ENCODE data around the gene FOXP4. TPM values are rescaled to one million over a fixed set of nuclear protein-coding genes. Genes with fewer than 3 reads are reported as not detected.

The FOXP4 gene
- total RNA-seq, 1 donor from 2014 or later: 41.9 TPM

DNA sequence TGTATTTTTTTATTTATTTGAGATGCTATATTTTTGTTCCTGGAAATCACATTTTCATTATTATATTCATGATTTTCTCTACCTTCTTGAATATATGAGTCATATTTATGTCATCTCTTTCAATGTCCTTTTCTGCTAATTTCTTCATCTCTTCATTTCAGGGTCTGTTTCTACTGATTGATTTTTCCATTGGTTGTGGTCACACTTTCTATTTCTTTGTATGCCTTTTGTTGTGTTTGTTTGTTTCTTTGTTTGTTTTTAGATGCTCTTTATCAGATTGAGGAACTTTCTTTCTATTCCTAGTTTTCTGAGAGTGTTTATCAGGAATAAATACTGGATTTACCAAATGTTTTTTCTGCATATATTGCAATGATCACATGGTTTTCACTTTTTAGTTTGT lies 75.2 kb downstream of the FOXP4 start:
- no peak for FAIRE-seq
- peaks cover 3% of the 10 kb centered on the region for H3K27me3 Mint-ChIP-seq (ENCODE audit: low read depth, unreplicated experiment)

DNA sequence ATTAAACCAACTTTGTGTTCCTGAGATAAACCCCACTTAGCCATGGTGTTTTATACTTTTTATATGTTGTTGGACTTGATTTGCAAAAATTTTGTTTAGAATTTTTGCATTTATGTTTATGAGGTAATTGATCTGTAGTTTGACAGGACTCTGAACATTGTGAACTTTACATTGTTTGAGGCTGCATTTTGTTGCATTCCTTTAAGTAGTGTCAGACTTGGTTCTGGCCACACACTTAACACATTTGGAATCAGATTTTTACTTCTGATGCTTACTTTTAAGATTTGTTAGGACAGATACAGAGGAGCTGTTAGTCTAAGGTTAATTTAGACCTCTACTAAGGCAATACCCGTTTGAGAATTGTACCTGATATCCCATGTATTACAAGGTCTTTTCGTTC lies 75.6 kb downstream of the FOXP4 start:
- DNase-seq (ENCODE audit: low read depth): no peak
- Histone ChIP-seq H3K4me1 (ENCODE audit: insufficient read depth, low read length) (no peaks in the 10 kb centered on the region), H3K9me3 (ENCODE audit: insufficient read depth, low read depth, low read length) (no peaks in the 10 kb centered on the region), H3K27ac (ENCODE audit: low read depth, low read length) (no peak overlapping the region), H3K36me3 (ENCODE audit: insufficient read depth, low read length) (no peaks in the 10 kb centered on the region), H3K9ac (ENCODE audit: low read length) (no peak overlapping the region), H2AFZ (ENCODE audit: low read depth, low read length) (no peak overlapping the region), H3K27me3 (ENCODE audit: insufficient read depth, low read length) (peaks cover 2% of the 10 kb centered on the region), H3K4me2 (ENCODE audit: low read length) (no peak overlapping the region), H3K4me3 (ENCODE audit: insufficient read depth, low read depth, low read length) (no peak overlapping the region), H3K79me2 (ENCODE audit: insufficient read depth, low read length) (no peaks in the 10 kb centered on the region), H4K20me1 (ENCODE audit: insufficient read depth, low read length) (no peaks in the 10 kb centered on the region)
- H3K27ac Mint-ChIP-seq (ENCODE audit: unreplicated experiment): no peak overlapping the region
- FAIRE-seq: no peak
- no peak overlapping the region for H3K4me3 Mint-ChIP-seq (ENCODE audit: unreplicated experiment)
- H3K36me3 Mint-ChIP-seq (ENCODE audit: low read depth, unreplicated experiment): no peaks in the 10 kb centered on the region
- peaks cover 5% of the 10 kb centered on the region for H3K9me3 Mint-ChIP-seq (ENCODE audit: unreplicated experiment)
- no peak for TF ChIP-seq EZH2 (IDR thresholded peaks at IDR 0.05; ENCODE audit: insufficient read depth, low read length)
- TF ChIP-seq, protein P1, sequence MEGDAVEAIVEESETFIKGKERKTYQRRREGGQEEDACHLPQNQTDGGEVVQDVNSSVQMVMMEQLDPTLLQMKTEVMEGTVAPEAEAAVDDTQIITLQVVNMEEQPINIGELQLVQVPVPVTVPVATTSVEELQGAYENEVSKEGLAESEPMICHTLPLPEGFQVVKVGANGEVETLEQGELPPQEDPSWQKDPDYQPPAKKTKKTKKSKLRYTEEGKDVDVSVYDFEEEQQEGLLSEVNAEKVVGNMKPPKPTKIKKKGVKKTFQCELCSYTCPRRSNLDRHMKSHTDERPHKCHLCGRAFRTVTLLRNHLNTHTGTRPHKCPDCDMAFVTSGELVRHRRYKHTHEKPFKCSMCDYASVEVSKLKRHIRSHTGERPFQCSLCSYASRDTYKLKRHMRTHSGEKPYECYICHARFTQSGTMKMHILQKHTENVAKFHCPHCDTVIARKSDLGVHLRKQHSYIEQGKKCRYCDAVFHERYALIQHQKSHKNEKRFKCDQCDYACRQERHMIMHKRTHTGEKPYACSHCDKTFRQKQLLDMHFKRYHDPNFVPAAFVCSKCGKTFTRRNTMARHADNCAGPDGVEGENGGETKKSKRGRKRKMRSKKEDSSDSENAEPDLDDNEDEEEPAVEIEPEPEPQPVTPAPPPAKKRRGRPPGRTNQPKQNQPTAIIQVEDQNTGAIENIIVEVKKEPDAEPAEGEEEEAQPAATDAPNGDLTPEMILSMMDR (IDR thresholded peaks at IDR 0.05; ENCODE audit: insufficient read depth, low read depth, low read length): no peak
- peaks cover 18% of the 10 kb centered on the region for H3K4me1 Mint-ChIP-seq (ENCODE audit: low read depth, unreplicated experiment)
- peaks cover 3% of the 10 kb centered on the region for H3K27me3 Mint-ChIP-seq (ENCODE audit: low read depth, unreplicated experiment)

More for the DNA sequence above, 75.2 kb downstream of the FOXP4 start:
- H2AFZ ChIP-seq (ENCODE audit: low read depth, low read length): no peak overlapping the region
- Mint-ChIP-seq H3K27ac (ENCODE audit: unreplicated experiment) (no peak overlapping the region), H3K36me3 (ENCODE audit: low read depth, unreplicated experiment) (no peaks in the 10 kb centered on the region), H3K4me3 (ENCODE audit: unreplicated experiment) (peak overlapping the region; percentile 20), H3K9me3 (ENCODE audit: unreplicated experiment) (peaks cover 5% of the 10 kb centered on the region), H3K4me1 (ENCODE audit: low read depth, unreplicated experiment) (peaks cover 14% of the 10 kb centered on the region)
- no peaks in the 10 kb centered on the region for H3K79me2 ChIP-seq (ENCODE audit: insufficient read depth, low read length)
- TF ChIP-seq, protein P1 (IDR thresholded peaks at IDR 0.05; ENCODE audit: insufficient read depth, low read depth, low read length): no peak
- no peak for TF ChIP-seq EZH2 (IDR thresholded peaks at IDR 0.05; ENCODE audit: insufficient read depth, low read length)
- H3K9me3 ChIP-seq (ENCODE audit: insufficient read depth, low read depth, low read length): no peaks in the 10 kb centered on the region
- no peaks in the 10 kb centered on the region for H3K4me1 ChIP-seq (ENCODE audit: insufficient read depth, low read length)
- H3K27ac ChIP-seq (ENCODE audit: low read depth, low read length): no peak overlapping the region
- H3K9ac ChIP-seq (ENCODE audit: low read length): no peak overlapping the region
- no peaks in the 10 kb centered on the region for H4K20me1 ChIP-seq (ENCODE audit: insufficient read depth, low read length)
- no peak for DNase-seq (ENCODE audit: low read depth)
- peaks cover 2% of the 10 kb centered on the region for H3K27me3 ChIP-seq (ENCODE audit: insufficient read depth, low read length)
- H3K4me2 ChIP-seq (ENCODE audit: low read length): no peak overlapping the region
- H3K4me3 ChIP-seq (ENCODE audit: insufficient read depth, low read depth, low read length): no peak overlapping the region
- no peaks in the 10 kb centered on the region for H3K36me3 ChIP-seq (ENCODE audit: insufficient read depth, low read length)

DNA sequence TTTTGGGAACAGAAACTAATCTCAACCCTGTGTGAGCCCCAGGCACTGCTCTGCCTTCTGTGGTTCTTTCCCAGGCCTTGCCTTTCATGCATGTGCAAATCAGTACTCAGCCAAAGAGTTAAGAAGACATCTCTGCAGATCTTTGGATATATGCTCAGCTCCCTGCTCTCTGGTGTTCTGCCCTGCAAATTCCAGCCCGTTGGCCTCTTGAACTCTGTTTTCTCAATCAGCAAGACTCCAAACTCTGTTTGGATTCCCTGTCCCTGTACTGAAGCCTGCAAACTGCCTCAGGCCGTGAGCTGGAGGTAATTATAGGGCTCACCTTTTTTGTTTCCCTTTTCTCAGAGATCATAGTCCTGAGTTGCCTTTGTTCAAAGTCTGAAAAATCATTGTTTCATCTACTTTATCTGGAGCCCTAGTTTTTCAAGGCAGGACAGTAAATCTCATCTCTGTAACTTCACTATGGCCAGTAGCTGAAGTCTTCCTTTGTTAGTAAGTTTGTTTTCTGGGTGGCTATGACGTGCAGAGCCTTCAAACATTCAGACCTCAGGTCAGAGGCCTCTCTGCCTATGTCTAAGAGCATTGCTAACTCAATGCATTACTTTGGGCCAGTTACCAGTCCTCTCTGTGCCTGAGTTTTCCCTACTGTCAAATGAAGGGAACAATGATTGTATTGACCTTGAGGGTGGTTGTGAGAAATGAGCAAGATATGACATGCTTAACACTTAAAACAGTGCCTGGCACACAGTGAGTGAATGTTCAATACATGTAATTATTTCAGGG lies 76.2 kb downstream of the FOXP4 start:
- Histone ChIP-seq H3K27me3 (ENCODE audit: insufficient read depth, low read length) (peaks cover 2% of the 10 kb centered on the region), H2AFZ (ENCODE audit: low read depth, low read length) (no peak overlapping the region), H3K36me3 (ENCODE audit: insufficient read depth, low read length) (no peaks in the 10 kb centered on the region), H4K20me1 (ENCODE audit: insufficient read depth, low read length) (no peaks in the 10 kb centered on the region), H3K4me1 (ENCODE audit: insufficient read depth, low read length) (no peaks in the 10 kb centered on the region), H3K4me3 (ENCODE audit: insufficient read depth, low read depth, low read length) (no peak overlapping the region), H3K79me2 (ENCODE audit: insufficient read depth, low read length) (no peaks in the 10 kb centered on the region), H3K9ac (ENCODE audit: low read length) (no peak overlapping the region), H3K9me3 (ENCODE audit: insufficient read depth, low read depth, low read length) (no peaks in the 10 kb centered on the region), H3K27ac (ENCODE audit: low read depth, low read length) (no peak overlapping the region), H3K4me2 (ENCODE audit: low read length) (no peak overlapping the region)
- FAIRE-seq: no peak
- peak overlapping the region; percentile 20 for H3K27ac Mint-ChIP-seq (ENCODE audit: unreplicated experiment)
- H3K4me1 Mint-ChIP-seq (ENCODE audit: low read depth, unreplicated experiment): peaks cover 22% of the 10 kb centered on the region
- H3K27me3 Mint-ChIP-seq (ENCODE audit: low read depth, unreplicated experiment): peaks cover 3% of the 10 kb centered on the region
- no peak overlapping the region for H3K4me3 Mint-ChIP-seq (ENCODE audit: unreplicated experiment)
- TF ChIP-seq, protein P1 (IDR thresholded peaks at IDR 0.05; ENCODE audit: insufficient read depth, low read depth, low read length): no peak
- no peak for TF ChIP-seq EZH2 (IDR thresholded peaks at IDR 0.05; ENCODE audit: insufficient read depth, low read length)
- peaks cover 5% of the 10 kb centered on the region for H3K9me3 Mint-ChIP-seq (ENCODE audit: unreplicated experiment)
- no peak for DNase-seq (ENCODE audit: low read depth)
- H3K36me3 Mint-ChIP-seq (ENCODE audit: low read depth, unreplicated experiment): no peaks in the 10 kb centered on the region

Measured in astrocyte (in vitro differentiated cells and primary cell).